Stimulated activated CD4-positive, alpha-beta T cell treated with anti-CD3 and anti-CD28 coated beads, Interleukin-12 subunit alpha, Interleukin-12 subunit beta, amount 100 ng/mL, for 24 hours (primary cell): Measurements from ENCODE around the gene PHLDB2.

Experiments used
- DNase-seq, 2 experiments: peaks; one replicate each; pipeline ENCODE4 v3.0.0-alpha.2; 2020; ENCODE audit warnings: low read depth in 2 of 2

PHLDB2 gene

DNA sequence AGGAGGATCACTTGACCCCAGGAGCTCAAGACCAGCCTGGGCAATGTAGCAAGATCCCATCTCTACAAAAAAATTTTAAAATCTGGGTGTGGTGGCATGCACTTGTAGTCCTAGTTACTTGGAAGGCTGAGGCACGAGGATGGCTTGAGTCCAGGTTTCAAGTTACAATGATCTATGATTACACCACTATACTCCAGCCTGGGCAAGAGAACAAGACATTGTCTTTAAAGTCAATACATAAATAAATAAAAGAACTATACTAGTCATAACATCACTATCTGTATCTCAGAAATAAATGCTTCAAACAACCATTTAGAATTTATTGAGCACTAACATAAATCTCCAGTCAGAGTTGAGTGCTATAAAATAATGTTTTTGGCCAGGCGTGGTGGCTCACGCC is 8.5 kb upstream of the PHLDB2 start:
- DNase-seq = no peak

DNA sequence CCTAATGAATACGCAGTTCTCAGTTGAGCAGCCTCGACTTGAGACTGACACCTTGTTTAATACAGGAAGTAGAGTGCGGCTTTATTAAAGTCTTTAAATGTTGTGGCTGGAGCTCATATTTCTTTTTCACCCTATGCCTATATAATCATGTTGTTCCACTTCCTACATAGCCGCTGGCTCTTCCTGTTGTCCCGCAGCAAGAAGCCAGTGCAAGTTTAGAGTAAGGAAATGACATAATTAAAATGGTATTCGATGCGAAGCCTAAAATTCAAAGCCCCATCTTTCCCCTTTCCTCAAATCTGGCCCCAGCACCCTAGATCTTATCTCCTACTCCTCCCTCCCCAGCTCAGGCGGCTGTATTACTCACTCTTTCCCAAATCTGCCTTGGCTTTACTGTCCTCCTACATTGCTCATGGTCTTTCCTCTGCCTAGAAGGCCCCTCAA is 7.5 kb upstream of the PHLDB2 start:
- no peak for DNase-seq

DNA sequence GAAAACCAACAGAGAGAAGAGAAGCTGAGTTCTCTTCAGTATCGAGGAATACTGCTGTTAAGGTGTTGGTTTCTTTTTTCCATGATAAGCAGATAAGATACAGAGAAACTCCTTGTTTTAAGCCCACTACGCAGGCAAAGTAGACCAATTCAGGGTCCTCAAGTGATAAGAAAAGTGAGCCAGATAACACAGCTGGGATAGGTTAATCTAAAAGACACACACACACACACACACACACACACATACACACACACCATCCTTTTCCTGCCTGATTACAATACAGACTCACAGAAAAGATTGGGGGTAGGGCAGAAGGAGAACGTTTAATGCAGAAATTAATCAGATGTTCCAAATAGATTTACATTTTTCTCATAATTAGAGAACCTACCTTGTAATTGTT is 6.5 kb upstream of the PHLDB2 start:
- no peak for DNase-seq

DNA sequence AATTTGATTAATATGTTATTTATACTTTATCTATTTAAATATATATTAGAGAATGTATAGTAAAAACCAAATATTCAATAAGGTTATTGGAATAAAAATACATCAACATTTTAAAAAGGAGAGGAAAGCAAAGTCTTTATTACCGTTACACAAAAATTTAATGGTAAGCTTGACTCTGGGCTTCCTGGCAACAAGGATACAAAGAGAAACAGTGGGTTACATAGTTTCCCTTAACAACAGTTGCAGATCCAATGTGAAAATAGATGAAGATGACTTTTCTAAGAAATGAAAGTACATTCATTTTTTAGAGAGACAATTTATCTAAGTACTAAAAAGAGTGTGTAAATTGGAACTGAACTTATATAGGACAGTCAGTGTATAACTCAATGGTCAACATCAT is 6.0 kb upstream of the PHLDB2 start:
- DNase-seq = no peak

DNA sequence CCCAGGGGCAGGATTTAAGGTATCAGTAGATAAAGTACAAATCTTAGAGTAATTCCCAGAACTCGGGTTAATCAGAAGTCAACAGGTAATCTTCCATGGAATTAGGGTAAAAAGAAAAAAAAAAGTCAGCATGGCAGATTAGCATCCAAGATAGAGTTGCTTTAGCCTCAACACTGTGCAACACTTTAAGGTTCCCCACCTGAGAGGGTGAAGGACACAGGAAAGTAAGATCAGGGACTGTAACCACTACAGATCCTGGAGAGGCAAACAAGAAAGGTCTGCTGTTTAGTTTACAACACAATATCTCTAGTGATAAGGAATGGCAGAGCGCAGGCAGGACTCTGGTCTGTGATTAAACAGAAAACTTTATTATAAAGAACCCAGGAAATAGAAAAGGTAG is 4.1 kb upstream of the PHLDB2 start:
- DNase-seq = no peak

DNA sequence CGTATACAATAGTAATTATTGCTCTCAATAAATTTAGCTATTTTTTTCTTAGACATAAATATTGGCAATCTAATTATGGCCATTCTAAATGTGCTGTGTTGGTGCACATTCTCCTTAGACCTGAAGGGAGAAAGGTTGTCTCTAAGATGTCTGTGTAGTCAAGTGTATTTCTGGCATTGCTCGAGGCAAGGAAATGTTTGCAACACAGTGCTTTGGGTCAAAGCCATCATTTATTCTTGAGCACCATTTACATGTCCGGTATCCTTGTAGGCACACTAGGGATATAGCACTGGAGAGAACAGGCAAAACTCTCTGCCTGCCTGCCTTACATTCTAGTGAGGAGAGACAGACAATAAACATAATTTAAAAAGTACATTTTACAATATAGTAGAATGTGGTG is 2.6 kb upstream of the PHLDB2 start:
- no peak for DNase-seq

DNA sequence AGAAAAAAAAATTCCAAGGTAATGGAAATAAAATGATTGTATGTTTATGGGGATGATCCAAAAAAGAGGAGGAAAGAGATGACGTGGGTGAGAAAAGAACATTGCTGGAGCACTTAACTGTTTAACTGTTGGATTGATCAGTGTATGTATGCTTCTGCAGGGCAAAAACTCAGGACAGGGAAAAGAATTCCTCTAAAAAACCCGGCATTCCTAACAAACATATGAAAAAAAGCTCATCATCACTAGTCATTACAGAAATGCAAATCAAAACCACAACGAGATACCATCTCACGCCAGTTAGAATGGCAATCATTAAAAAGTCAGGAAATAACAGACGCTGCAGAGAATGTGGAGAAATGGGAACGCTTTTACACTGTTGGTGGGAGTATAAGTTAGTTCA is 1.6 kb upstream of the PHLDB2 start:
- no peak for DNase-seq

DNA sequence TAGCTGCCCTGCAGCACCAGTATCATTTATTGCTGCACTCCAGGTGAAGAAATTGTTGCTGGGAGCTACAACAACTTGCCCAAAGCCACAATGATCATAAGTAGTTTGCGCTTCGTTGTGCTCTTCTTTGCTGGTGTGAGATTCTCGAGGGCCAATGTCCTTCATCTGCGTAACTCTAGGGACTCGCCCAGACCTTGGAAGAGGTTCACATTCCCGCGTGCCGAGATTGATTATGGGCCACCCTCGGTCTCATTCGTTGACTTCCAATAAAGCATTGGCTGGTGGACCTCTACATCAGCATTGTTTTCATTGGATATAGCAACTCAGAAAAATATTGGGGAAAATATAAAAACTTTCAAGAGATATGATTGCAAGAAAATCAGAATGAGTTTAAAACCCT is 423 bp upstream of the PHLDB2 start:
- no peak for DNase-seq

DNA sequence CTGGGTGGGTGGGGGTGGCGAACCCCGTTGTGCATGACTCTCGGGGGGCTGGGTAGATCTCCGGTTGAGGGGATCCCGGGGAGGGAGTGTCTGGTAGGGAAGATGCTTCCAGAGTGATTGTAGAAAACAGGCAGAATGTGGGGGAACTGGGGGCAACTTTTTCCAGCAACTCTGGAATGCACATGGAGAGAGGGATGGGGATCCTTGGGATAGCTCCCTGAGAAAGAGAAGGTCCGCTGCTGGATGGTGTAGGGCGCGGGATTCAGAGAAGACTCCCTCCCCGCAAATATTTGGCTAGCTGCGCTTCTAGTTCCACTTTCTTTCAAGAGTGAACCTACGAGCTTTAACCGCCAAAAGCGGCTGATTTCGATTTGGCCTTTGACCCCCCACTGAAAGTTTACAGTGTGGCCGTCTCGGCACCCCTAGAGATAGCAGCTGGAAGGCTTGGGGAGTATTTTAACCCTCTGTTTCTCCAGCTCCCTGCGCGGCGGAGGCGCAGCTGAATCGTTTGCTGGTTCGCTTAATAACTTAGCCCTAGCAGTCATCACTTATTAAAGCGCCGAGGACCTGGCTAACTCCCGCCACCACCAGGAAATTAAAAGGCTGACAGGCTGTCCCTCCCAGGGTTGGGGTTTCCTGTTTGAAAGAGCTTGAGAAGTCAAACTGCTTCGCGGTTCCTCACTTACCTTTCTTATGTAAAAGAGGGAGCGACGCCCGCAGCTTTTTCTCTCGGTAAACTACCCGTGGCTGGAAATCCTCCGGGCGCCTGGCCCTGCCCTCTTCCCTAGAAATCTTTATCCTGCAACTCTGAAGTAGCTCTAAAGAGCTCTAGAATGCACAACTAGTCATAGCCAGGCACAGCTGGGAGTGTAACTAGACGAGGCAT is 1.2 kb downstream of the PHLDB2 start:
- DNase-seq = peak; percentile 9 to 41

DNA sequence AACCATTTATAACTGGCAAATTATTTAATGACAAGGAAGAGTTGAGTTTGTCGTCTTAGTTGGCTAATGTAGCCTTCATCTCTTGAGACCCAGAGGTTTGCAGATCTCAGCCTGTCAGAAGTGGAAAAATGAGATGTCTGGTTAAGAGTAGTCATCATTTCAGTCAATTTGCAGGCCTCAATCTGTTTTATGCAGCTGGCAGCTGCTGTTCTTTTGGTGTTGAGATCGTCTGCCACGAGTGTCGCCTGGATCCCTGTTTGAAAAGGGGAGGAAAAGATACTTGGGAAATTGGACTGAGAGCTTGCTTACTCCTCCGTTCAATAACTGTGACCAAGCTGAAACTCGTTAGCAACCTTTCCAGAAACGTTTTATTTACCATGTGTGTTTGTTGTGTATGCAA is 2.3 kb downstream of the PHLDB2 start:
- no peak for DNase-seq

DNA sequence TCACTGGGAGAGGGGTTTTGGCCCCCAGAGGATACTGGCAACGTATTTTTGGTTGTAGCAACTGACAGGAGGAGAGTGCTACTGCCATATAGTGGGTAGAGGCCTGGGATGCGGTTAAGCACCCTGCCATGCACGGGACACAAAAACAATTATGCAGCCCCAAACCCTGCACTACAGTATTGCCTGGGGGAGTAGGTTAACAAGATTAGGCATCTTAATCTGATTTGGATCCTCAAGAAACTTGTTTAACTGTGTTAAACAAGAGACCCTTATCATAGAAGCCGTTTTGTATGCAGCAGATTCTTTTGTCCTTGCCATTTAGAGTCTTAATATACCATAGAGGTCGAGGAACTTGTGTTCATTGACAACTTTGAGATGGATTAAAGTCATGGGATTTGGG is 3.4 kb downstream of the PHLDB2 start:
- DNase-seq = no peak

DNA sequence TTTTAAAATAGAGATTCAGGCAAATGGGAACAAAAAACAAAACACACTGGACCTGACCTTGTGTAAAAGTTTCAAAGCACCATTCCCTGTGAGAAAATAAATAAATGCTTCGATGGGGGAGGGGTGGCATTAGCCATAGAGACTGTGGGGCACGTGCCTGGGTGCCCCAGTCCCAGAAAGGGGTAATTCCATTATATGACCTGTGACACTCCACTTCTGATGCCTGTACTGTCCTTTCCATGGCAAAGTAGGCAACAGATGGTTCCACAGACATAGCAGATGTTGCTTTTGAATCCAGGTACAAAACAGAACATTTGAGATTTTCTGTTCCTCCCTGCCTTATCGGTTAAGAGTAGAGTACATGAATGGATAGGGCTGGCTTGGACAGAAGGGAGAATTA is 3.9 kb downstream of the PHLDB2 start:
- DNase-seq = no peak

DNA sequence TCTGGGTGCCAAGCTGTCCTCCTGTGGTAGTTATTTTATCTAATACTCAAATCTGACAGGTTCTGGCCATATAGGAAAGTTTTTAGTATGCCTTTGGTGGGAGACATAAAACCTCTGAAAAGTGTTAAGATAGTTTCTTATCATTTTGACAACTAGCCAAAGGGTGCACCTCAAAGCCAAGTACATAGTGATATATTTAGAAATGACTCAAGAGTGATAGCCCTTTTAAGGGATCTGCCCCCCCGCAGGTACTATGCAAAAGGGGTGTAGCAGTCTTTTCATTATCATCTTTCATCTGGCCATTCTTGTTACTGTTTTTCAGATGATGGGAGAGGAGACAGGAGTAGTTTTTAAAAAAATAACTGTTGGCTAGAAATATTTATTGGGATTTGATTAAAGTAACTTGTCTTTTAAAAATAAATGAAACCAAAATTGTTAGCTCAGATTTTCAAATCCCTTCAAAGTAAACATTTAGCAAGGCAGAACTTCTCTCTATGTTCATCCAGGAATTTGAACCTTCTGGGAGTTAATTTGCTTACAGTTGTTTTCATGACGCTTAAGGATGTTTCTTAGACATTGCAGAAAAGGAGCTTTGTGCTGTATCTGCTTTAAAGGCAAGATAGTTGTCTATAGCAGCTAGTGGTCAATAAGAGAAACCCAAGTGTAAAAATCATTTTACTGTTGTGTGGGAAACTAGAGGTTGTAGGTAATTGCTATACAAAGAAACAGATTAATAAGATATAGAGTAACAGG is 5.1 kb downstream of the PHLDB2 start:
- DNase-seq = no peak

DNA sequence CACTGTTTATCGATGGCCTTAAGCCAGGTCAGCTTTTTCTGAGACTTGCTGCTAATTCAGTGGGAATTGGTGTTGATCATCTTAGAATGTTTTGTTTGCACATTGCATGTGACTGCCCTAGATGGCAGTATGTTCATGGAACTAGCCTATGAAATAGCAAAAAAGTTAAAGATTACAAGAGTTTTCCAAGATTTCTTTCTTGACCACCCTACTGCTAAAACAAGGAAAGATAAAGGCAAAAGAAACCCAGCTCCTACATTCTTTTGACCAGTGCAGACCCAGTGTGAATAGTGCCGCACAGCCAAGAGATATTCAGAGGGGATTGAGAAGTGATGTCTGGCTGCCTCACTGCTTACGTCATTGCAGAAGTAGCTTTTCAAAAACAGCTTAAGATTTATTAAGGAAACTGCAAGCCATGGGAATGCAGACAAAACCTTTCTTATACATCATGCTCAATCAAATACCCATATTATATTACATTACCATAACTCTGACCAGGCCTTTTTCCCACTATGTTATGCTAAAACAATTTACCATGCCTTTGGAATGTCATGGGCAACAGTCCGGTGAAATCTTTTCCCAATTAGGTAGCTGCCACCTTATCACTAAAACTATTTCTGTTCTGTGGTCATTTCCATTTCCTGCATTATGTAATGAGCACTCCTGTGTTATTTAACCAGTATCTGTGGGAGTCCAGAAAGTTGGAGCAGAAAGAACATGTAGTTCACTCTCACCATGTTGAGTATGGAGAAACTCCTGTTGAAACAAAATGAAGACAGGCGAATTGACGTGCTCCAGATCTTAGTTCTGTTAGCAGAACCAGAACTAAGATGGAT is 6.0 kb downstream of the PHLDB2 start:
- no peak for DNase-seq

DNA sequence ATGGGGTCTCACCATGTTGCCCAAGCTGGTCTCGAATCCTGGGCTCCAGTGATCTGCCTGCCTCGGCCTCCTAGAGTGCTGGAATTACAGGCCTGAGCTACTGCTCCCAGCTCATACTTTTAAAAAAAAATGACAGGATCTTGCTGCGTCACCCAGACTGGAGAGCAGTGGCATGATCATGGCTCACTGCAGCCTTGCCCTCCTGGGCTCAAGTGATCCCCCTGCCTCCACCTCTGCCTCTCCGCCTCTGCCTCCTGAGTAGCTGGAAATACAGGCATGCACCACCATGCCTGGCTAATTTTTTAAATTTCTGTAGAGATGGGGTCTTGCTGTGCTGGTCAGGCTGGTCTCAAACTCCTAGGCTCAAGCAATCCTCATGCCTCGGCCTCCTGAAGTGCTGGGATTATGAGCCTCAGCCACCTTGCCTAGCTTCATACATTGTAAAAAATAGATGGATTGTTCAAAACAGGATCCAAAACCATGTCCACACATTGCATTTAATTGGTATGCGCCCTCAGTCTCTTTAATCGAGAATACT is 8.9 kb downstream of the PHLDB2 start:
- no peak for DNase-seq

DNA sequence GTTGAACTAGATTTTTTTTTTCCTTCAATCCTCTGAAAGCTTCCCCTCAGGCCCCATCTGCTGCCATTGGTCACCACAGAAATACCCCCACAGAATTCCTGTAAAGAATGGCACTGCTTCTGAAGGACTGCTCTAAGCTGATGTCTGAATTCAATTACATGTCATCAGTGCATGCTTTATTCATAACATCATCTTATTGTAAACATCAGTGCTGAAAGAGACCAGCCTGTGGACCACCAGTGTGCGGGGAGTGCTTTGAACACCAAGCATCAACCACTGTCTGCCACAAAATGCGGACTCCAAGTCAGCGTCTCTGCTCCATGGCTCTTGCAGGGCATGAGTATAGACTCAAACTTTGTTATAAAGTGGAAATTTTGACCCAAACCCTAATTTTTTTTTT is 11.6 kb downstream of the PHLDB2 start:
- no peak for DNase-seq

DNA sequence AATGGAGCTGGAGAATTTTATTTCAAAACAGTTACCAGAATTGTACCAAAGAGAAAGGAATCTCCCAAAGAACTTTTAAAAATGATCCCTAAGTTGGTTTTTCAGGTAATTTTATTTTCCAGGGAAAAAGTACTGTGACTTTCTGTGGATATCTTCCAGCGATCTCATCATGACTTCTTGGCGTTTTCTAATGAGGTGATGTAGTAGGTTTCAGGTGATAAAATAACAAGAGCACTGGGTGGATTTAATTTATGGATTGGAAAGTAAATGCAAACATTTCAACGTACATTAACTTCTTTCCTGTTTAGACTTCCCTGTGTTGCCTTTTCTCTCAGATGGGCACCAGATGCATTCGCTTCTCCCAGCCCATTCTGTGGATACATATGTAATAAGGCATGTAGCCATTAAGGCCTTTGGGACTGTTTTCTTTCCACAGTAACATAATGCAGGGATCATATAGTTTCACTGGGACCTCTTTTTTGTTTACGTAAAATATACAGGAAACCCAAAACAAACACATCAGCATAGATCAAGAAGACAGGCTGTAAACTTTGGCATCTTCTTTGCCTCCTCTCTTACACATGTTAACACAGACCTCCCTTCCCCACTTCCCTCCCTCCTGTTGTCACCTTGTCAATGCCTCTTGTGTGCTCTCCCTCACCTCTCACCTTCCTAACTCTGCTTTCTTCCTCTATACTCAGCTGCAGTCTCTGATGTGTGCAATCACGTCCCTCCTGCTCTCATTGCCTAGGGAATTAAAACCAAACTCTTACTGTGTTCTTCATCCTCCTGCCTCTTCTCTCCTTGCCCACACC is 13.0 kb downstream of the PHLDB2 start:
- no peak for DNase-seq

DNA sequence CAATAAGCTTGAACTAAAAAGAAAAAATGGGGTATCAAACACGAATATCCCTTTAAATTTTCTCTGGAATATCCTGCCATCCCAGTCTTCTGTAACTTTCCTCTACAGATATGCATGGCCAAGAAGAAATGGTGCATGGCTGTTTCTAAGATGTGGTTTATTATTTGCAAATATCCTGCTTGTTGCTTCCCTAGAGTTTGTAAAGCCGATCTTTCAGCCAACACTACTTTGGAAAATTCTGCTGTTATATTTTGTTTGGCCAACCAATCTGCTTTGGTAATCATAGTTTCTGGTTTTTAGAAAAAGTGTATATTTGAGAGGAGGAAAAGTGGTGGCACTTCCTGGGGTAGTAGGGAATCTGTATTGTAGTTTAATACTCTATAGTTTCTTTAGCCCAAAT is 13.9 kb downstream of the PHLDB2 start:
- DNase-seq = no peak

DNA sequence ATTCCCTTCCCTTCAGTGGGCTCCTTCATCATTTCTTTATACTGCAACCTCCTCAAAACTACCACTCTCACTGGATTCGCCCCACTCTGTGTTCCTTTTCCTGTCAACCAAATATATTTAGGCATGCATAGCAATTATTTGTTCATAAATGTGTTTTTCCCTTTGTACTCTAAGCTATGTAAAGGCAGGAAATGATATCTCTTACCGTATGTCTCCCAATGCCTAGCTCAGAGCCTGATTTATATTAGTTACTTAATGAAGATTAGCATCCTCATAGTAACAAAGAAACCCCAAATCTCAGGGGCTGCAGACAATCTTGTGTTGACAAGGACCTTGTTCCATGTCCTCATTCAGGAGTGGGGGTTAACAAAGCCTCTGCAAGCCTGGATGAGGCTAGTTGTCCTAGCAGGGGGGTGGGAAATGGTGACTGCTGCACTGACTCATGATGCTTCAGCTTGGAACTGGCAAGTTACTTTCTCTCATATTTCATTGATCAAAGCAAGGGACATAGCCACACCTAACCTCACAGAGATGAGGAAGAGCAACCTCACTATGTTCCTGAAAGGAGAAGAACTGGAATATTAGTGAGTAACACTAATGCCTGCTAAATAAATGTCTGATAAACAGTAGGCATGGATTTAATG is 15.2 kb downstream of the PHLDB2 start:
- no peak for DNase-seq

DNA sequence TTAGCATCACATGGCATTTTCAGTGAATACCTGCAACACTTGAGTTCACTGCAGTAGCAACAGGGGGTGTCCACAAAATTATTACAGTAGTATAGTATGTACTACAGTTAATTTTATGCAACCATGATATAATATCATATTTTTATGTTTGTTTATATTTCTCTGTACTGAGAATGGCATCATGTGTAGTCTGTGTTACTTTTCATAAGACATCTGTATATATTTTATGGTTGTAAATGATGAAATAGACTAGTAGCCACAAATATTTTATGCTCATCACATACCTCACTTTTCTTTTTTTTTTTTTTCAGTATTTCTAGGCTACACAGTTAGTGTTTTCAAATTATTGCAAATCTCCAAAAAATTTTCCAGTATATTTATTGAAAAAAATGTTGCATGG is 22.4 kb downstream of the PHLDB2 start:
- no peak for DNase-seq

DNA sequence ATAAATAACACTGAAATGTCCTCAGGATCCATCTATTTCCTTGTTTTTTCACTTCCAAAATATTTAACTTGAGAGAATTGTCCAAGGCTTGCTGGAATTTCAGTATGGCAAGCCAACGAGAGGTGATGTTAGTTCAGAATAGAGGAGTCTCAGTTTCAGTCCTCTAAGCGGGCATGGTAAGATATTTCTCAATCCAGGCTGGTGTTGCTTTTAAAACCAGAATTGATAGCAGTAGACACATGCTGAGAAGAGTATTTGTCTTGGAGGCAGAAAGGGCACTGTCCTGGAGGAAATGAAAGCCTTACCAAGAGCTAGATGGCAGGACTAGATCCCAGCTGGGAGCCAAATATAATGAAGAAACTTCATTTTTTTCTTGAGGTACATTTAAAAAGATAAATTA is 23.1 kb downstream of the PHLDB2 start:
- no peak for DNase-seq
